Stimulated activated CD8-positive, alpha-beta memory T cell treated with anti-CD3 and anti-CD28 coated beads, Interleukin-12 subunit alpha, Interleukin-12 subunit beta, amount 100 ng/mL, for 1 hour (primary cell): Measurements from ENCODE around the gene PHKA2.

Source experiments
- DNase-seq: peaks from one replicate; pipeline ENCODE4 v3.0.0-alpha.2; 2020; ENCODE audit warnings: low read depth

The PHKA2 gene

GRCh38 chrX:18974993-18975392 is 8.9 kb downstream of the PHKA2 start:
- no peak for DNase-seq

DNA sequence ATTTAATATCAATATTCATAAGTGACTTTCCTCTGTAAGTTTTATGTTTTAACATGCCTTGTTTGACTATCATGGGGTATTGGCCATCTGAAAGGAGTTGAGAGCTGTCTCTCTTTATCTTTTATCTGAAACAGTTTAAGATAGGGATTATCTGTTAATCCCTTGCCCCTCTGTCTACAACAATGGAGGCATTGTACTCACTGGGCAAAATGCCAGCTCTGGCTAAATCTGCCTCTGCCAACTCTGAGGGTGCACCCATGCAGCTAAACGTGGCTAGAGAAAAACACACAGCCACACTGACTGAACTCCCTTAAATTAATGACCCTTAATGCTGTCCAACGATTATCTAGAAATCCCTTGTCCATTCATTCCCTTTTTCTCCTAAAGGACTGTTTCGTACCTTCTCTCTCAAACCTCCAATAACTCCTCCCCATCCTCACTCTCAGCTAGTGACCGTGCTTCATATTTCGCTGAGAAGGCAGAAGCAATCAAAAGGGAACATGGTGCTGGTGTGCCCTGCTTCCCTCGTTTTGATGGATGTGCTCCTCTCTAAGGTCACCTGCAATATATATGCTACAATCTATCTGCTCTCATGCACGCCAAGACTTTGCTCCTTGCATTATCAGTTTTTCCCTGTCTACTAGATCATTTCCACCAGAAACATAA is 10.3 kb downstream of the PHKA2 start:
- no peak for DNase-seq

DNA sequence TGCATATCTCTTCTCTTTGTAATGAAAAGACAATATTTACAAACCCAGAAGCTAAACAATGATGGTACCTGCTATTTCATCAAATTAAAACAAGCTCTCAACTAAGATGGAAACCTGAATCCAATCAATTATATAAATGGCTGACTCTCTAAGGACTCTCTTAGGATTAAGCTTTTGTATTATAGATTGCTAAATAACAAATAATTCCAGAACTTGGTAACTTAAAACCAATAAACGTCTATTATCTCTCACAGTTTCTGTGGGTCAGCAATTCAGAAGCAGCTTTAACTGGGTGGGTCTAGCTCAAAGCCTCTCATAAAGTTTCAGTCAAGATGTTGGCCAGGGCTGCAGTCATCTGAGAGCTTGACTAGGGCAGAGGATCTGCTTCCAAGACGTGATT is 12.4 kb downstream of the PHKA2 start:
- DNase-seq = no peak

- DNase-seq = no peak
Measured at GRCh38 chrX:18970465-18970864, 13.4 kb downstream of the PHKA2 start.

DNA sequence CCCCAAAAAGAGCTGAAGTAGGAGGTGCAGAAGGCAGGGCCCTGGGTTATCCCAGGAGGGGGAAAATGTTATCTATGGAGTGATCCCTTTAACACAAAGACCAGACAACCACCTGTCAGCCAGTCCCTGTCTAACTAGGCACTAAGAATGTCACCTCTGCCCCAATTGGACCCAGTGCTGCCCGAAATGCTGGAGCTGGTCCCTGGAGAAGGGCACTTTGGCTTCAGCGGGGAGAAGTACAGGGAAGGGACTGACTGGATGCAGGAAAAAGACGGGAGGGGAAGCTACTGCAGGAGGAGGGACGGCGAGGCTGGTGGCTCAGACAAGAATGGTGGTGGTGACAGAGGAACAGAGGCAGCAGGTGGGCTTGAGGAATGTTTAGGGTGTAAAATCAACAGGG is 17.3 kb downstream of the PHKA2 start:
- DNase-seq = no peak

DNA sequence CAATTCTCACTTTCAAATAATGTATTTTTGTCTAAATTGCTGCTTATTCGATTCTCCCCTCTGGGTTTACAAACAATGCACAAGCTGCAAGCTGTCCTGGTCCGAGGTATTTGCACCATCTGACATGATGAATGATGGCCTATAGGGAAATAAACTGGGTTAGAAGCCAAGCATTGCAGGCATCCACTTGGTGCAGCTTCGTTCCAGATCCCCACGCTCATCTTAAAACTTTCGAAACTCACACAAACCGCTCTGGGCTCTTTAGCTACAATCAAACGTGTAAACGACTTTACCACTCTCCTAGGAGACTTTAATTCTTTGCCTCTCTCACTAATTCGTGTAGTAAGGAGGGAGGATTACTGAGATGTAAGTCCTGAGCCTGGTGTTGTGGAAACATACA is 19.0 kb downstream of the PHKA2 start:
- DNase-seq = no peak

DNA sequence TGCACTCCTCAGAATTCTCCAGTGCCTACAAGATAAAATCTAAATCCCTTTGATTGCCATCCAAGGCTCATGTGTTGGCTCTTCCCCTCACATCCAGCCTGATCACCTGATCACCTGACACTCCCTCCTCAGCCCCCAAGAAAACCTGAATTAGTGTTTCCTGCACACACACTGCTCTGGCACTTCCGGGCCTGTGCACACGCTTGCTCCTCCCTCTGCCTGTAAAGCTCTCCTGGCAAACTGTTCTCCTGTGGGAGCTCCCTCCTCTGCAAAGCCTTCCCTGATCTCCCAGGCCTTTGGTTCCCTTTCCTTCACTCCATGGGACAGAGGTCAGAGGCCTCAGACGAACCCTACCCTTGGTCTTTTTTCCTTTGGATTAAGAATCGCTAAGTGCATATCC is 19.9 kb downstream of the PHKA2 start:
- DNase-seq = no peak

GRCh38 chrX:18962329-18962728 is 21.6 kb downstream of the PHKA2 start:
- no peak for DNase-seq

- DNase-seq = no peak
Measured at GRCh38 chrX:18961686-18962085, 22.2 kb downstream of the PHKA2 start.

- no peak for DNase-seq
Measured at GRCh38 chrX:18956303-18957032, 27.4 kb downstream of the PHKA2 start.

GRCh38 chrX:18955676-18956075 is 28.2 kb downstream of the PHKA2 start:
- no peak for DNase-seq

DNA sequence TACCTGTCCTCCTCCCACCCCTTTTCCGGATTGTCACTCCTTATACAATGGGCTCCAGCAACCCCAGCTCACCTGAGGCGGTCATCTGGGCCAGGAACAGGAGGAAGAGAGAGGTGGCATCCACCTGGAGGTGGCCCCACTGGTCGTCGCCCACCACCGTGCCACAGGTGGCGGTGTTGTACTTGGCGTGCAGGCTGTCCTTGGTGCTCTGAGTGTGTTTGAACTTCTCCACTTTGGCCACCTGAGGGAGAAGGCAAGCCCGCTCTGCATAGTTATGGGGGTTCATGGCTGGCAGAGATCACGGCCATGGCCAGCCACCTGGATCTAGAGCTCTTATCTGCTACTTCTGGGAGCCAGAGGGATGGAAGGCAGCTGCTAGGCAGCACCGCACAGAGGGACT is 32.9 kb downstream of the PHKA2 start:
- DNase-seq = no peak

- DNase-seq = no peak
Measured at GRCh38 chrX:18949944-18950301, 34.0 kb downstream of the PHKA2 start.

DNA sequence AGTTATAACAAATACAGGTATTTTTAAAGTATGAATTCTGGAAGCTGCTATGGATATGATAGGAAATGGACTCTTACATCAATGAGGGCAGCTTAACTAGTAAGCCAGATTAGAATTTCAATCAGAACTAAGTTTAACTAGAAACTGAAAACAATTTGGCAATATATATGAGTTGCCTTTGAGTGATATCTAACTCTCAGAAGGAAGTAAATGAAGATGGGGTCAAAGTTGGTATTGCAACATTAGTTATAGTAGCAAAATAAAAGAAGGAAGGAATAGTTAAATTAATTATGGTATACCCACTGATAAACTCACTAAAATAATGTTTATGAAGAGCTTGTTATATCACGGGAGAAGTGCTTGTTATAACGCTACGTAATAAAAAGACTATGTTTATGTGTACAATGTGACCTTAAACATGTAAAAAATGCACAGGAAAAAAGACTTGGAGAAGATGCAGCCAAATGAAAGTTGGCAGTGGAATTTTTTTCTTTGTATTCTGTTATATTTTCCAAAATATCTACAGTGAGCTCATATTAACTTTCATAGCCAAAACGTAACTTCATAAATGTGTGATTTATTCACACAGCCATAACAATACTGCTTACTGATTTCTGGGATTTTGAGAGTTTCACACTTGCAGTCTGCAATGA is 34.5 kb downstream of the PHKA2 start:
- DNase-seq = no peak

GRCh38 chrX:18946611-18947010 is 37.3 kb downstream of the PHKA2 start:
- DNase-seq = no peak

- DNase-seq = no peak
Measured at GRCh38 chrX:18946157-18946556, 37.8 kb downstream of the PHKA2 start.

- no peak for DNase-seq
Measured at GRCh38 chrX:18945483-18945882, 38.4 kb downstream of the PHKA2 start.

GRCh38 chrX:18944482-18944881 is 39.4 kb downstream of the PHKA2 start:
- DNase-seq = no peak

DNA sequence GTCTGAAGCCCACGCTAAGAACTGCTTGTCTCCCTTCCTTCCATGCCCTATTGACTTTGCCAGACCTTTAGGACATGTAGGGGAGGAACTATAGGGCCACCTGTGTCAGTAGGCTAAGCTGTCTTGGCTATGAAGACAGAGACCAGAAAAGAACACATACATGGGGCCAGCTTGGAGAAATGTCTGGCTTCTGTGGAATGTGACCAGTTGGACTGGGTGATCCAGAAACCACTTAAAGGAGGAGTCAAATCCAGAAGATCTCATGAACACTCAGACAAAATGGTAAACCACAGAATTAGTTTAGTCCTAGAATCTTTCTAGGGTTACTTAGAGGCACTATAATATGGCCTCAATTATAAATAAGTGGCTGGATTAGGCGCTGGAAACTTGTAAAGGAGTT is 42.0 kb downstream of the PHKA2 start:
- DNase-seq = no peak

DNA sequence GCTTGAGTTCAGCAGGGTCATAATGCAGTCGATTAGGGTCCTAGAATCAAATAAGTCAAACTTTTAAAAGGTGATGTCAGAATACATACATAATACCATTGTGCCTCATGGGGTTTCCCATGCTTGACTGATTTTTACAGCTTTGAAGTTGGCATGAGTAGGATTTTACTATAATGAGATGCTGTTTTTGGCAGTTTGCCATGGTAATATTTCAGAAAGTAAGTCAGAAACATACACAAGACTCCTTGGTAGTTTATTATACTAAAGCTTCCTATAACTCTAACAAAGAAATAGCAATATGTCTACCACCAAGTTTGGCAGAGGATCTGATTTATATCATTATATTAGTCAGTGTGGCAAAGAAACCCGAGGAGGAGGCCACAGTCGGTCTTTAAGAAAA is 45.2 kb downstream of the PHKA2 start:
- DNase-seq = no peak

DNA sequence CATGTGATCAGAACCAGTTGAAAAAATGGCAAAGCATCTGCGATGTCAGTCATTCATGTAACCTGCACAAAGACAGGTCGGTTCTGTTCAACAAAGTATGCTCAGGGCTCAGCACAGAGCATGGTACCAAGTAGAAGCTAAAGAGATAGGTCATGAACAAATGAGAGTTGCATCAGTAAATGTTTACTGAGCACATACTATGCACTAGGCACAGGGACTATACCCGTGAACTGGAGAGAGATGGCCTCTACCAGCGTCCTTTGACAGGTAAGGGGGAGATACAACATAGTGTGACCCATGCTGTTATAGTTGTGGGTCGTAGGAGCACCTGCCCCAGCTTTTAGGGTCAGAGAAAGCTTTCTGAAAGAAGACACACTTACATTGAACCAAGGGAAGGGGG is 46.7 kb downstream of the PHKA2 start:
- DNase-seq = no peak

DNA sequence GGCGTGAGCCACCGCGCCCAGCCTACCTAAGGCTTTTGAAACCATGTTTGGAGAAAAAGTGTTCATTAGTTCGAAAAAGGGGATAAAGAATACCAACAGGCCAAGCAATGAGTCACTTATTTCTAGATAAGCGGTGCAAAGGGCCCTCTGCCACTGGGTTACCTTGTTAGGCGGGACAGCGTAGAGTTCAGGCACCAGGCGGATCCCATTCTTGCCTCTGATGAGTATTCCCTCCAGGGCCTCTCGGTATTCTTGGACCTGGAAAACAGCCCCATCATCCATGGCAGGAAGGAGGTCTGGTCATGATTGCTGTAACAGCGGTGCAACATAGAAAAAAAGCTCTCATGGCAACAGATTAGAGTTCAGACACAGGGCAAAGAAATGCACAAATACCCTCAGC is 48.0 kb downstream of the PHKA2 start:
- no peak for DNase-seq

GRCh38 chrX:18934708-18935107 is 49.2 kb downstream of the PHKA2 start:
- no peak for DNase-seq

DNA sequence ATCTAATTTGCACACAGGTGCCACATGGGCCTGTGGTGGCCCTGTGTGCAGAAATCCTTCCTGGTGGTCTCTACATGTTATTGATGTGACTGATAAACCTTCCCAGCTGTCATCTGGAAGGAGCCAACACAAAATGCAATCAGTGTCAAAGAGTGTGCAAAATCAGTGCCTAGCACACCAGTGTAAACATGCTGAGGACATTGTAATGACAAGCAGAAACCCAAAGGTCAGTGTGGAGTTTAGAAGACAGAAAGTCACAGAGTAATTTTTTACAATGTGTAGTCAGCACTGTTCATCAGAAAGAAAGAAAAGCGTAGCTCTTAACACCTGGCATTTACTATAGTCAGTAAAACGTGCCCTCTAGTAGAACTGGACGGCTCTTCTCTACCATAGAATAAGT is 50.3 kb downstream of the PHKA2 start:
- no peak for DNase-seq
